ENCODE data around the gene UBAC2.
A peak's percentile ranks its signal among the peaks of the same experiment; 100 is the strongest.
"Not testable (repeated sequence)": the region's sequence is repeated elsewhere in the genome, so short reads cannot be mapped to it uniquely, and the experiment has no call there.

Gene UBAC2

DNA sequence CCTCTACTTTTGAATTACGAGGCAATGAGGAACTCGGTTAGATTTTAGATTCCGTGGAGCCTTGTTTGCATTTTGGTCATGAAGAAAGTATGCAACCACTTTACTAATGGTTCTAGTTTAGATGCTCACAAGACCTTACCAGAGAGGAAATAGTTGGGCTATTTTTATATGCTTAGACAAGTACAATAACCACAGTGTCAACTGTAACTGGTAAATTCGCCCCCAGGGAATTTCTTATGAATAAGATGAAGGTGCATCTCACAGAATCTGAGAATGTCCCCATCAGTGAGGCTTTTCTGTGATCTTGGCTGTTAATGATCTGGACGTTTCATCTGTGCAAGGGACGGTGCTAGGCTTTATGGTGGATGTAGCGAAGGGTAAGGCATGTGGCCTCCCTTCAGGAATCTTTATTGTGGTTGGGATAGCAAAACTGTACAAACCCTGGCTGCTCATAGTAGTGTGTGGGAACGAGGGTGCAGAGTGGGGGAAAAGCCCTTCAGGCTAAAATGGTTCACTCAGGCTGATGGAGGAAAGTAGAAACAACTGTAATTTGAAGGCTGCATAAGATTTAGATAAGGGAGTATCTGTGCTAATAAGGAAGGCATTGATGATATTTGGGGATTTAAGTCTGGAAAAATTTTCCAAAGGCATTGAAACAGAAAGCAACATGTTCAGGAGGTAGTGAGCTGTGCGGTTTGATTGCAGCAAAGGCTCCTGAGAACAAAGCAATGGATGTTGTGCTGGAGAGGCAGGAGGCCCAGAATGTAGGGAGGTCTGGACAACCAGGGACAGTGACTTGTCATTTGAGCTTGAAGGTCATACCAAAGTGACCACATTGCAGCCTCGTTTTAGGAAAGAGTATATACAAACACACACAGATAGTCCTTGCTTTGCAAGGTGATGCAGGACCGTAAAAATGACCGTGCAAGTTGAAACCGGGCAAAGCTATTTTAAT is 28.4 kb downstream of the UBAC2 start:
- TF ChIP-seq CTCF (IDR thresholded peaks at IDR 0.05; ENCODE audit: low read length), result no peak
- TF ChIP-seq EZH2 (IDR thresholded peaks at IDR 0.05; ENCODE audit: borderline replicate concordance, low read length), result no peak
- H3K4me3 ChIP-seq (ENCODE audit: low read depth, low read length, poor library complexity, severe bottlenecking), result peak overlapping the region; percentile 22
- peaks cover 70% of the 10 kb centered on the region for H3K4me1 ChIP-seq (ENCODE audit: insufficient read depth, low read length, severe bottlenecking)
- H3K9ac ChIP-seq (ENCODE audit: low read length), result peak overlapping the region; percentile 14
- 0 out of 2 replicates have a peak, but pooled peaks cover 4% of the 10 kb centered on the region for H3K27me3 ChIP-seq (ENCODE audit: insufficient read depth, low read length)
- H3K79me2 ChIP-seq (ENCODE audit: insufficient read depth, low read length), result peaks cover 15% of the 10 kb centered on the region
- H3K36me3 ChIP-seq (ENCODE audit: insufficient read depth, low read length), result peaks cover 6% of the 10 kb centered on the region
- H3K4me2 ChIP-seq (ENCODE audit: low read length), result peak overlapping the region; percentile 65
- no peak overlapping the region for H2AFZ ChIP-seq (ENCODE audit: low read length)
- H3K9me3 ChIP-seq (ENCODE audit: low read length), result no peaks in the 10 kb centered on the region
- no peaks in the 10 kb centered on the region for H3K9me2 ChIP-seq (ENCODE audit: low read depth, low read length)
- H3F3A ChIP-seq (ENCODE audit: insufficient read depth, low read length), result no peaks in the 10 kb centered on the region
- H3K27ac ChIP-seq (ENCODE audit: low read depth, low read length, poor library complexity, severe bottlenecking), result peak overlapping the region; percentile 74
- H4K20me1 ChIP-seq (ENCODE audit: insufficient read depth, low read length), result peaks cover 4% of the 10 kb centered on the region; the same call in 1 of the 2 replicates

GRCh38 chr13:99230588-99230987 is 29.9 kb downstream of the UBAC2 start:
- H3K9me2 ChIP-seq (ENCODE audit: low read depth, low read length); H3K36me3 ChIP-seq (ENCODE audit: insufficient read depth, low read length); H4K20me1 ChIP-seq (ENCODE audit: insufficient read depth, low read length); H3K27me3 ChIP-seq (ENCODE audit: insufficient read depth, low read length); H3K9me3 ChIP-seq (ENCODE audit: low read length); H3K4me2 ChIP-seq (ENCODE audit: low read length); H2AFZ ChIP-seq (ENCODE audit: low read length); H3K79me2 ChIP-seq (ENCODE audit: insufficient read depth, low read length); H3K4me3 ChIP-seq (ENCODE audit: low read depth, low read length, poor library complexity, severe bottlenecking); H3K27ac ChIP-seq (ENCODE audit: low read depth, low read length, poor library complexity, severe bottlenecking); H3K9ac ChIP-seq (ENCODE audit: low read length); H3F3A ChIP-seq (ENCODE audit: insufficient read depth, low read length): not testable (repeated sequence)
- peaks cover 62% of the 10 kb centered on the region for H3K4me1 ChIP-seq (ENCODE audit: insufficient read depth, low read length, severe bottlenecking)

DNA sequence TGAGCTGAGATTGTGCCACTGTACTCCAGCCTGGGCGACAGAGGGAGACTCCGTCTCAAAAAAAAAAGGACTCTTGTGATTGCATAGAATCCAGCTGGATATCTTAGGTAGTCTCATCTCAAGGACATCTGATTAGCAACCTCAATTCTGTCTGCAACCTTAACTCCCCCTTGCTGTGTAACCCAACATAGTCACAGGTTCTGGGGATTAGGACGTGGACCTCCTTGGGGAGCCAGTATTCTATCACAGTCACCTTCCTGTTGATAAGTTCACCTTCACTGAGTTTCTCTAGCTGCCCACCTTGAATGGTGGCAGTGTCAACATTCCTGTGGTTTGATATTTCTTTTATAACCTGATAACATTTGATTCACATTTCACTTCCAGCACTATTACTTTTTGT is 30.3 kb downstream of the UBAC2 start:
- Histone ChIP-seq H3K4me3 (ENCODE audit: low read depth, low read length, poor library complexity, severe bottlenecking) (no peak overlapping the region), H3K4me1 (ENCODE audit: insufficient read depth, low read length, severe bottlenecking) (peaks cover 59% of the 10 kb centered on the region), H2AFZ (ENCODE audit: low read length) (no peak overlapping the region), H3K27me3 (ENCODE audit: insufficient read depth, low read length) (0 out of 2 replicates have a peak, but pooled peaks cover 4% of the 10 kb centered on the region), H3K27ac (ENCODE audit: low read depth, low read length, poor library complexity, severe bottlenecking) (peak overlapping the region; percentile 42), H3K4me2 (ENCODE audit: low read length) (peak overlapping the region; percentile 50), H3F3A (ENCODE audit: insufficient read depth, low read length) (no peaks in the 10 kb centered on the region), H4K20me1 (ENCODE audit: insufficient read depth, low read length) (peaks cover under 1% of the 10 kb centered on the region; the same call in 1 of the 2 replicates), H3K36me3 (ENCODE audit: insufficient read depth, low read length) (peaks cover 6% of the 10 kb centered on the region), H3K9me2 (ENCODE audit: low read depth, low read length) (no peaks in the 10 kb centered on the region), H3K9ac (ENCODE audit: low read length) (no peak overlapping the region), H3K9me3 (ENCODE audit: low read length) (no peaks in the 10 kb centered on the region), H3K79me2 (ENCODE audit: insufficient read depth, low read length) (no peaks in the 10 kb centered on the region; the same call in 1 of the 2 replicates)
- TF ChIP-seq EZH2 (IDR thresholded peaks at IDR 0.05; ENCODE audit: borderline replicate concordance, low read length), result no peak
- no peak for TF ChIP-seq CTCF (IDR thresholded peaks at IDR 0.05; ENCODE audit: low read length)

Measured in OCI-LY1 (cell line).